Mucosa of descending colon (tissue), 3 donors: Measurements from ENCODE around the gene BTBD9. TPM values are rescaled to one million over a fixed set of nuclear protein-coding genes. Genes with fewer than 3 reads are reported as not detected.

Experiments
- ATAC-seq: fragments of 200-7000 bp; cut with Tn5 transposase; one replicate; pipeline ENCODE4 v1.9.1; 2020; ENCODE audit warnings: mild to moderate bottlenecking, moderate library complexity
- DNase-seq, 3 donors: peaks; one replicate each; pipeline ENCODE4 v3.0.0-alpha.2; 2020
- H3K36me3 ChIP-seq: fragments of 200-600 bp; one replicate; pipeline ENCODE4 v1.8.0; 2021; ENCODE audit warnings: low read depth, mild to moderate bottlenecking
- H3K4me1 ChIP-seq: fragments of 200-600 bp; one replicate; pipeline ENCODE4 v1.8.0; 2021; ENCODE audit warnings: low read depth, mild to moderate bottlenecking
- H3K4me3 ChIP-seq: fragments of 200-600 bp; one replicate; pipeline ENCODE4 v1.8.0; 2021; ENCODE audit warnings: mild to moderate bottlenecking
- H3K9me3 ChIP-seq: fragments of 200-600 bp; one replicate; pipeline ENCODE4 v1.8.0; 2021; ENCODE audit warnings: mild to moderate bottlenecking
- CTCF ChIP-seq: fragments of 200-600 bp; IDR thresholded peaks from one replicate; pipeline ENCODE4 v1.8.0; 2022; ENCODE audit warnings: antibody characterized with exemption, mild to moderate bottlenecking
- intact Hi-C, 2 donors: fragments of 100-400 bp; cut with DNase I in 1 of 2; cut with micrococcal nuclease in 1 of 2; formaldehyde crosslinking; loops; one replicate each; pipeline versions ENCODE4 v1.11.0 to v1.11.1; 2022; cut with DNase I, micrococcal nuclease
- total RNA-seq, 3 donors: library from RNA; stranded (reverse); fragmentation: NEBNext Ultra II Directional in 2 of 3; extraction: Animal tissue kit (Norgen Biotek cat#: 25700) in 2 of 3; gene quantifications; one replicate each; pipeline versions ENCODE4 v1.2.1 to v1.2.4, GENCODE V29; 2021 to 2023
- donor health status: DM: no; HTN: no; CAD: no; lungs with moderate emphysema.
- donor health status: DM: no; HTN: no; CAD: no.
- donor health status: DM: no; HTN: yes; CAD: no.

Gene BTBD9
- total RNA-seq, 3 donors from 2014 or later, result 22.4 to 38.8 (median 23.9) TPM

- ATAC-seq (no peak), DNase-seq (no peak)
- Histone ChIP-seq H3K36me3 (no peaks in the 10 kb centered on the region), H3K4me1 (no peaks in the 10 kb centered on the region), H3K9me3 (no peaks in the 10 kb centered on the region), H3K4me3 (no peak overlapping the region)
- no peak for TF ChIP-seq CTCF
- intact Hi-C loops, result no loop called here
These were observed 498.6 kb downstream of the BTBD9 start for GRCh38 chr6:38141085-38141484.

GRCh38 chr6:38138374-38138773 is 501.4 kb downstream of the BTBD9 start:
- ATAC-seq (no peak), DNase-seq (no peak)
- Histone ChIP-seq H3K36me3 (no peaks in the 10 kb centered on the region), H3K9me3 (no peaks in the 10 kb centered on the region), H3K4me1 (no peaks in the 10 kb centered on the region), H3K4me3 (no peak overlapping the region)
- TF ChIP-seq CTCF, result no peak
- intact Hi-C loops, result no loop called here

- no peak for DNase-seq
These were observed 502.0 kb downstream of the BTBD9 start for GRCh38 chr6:38137608-38138265.

GRCh38 chr6:38136547-38136946 is 503.2 kb downstream of the BTBD9 start:
- Histone ChIP-seq H3K36me3 (no peaks in the 10 kb centered on the region), H3K4me1 (no peaks in the 10 kb centered on the region), H3K4me3 (no peak overlapping the region), H3K9me3 (no peaks in the 10 kb centered on the region)
- no peak for DNase-seq
- intact Hi-C loops, result no loop called here
- ATAC-seq, result no peak
- TF ChIP-seq CTCF, result no peak

More at GRCh38 chr6:38137608-38138265, 502.0 kb downstream of the BTBD9 start:
- no peak for ATAC-seq
- TF ChIP-seq CTCF, result no peak
- intact Hi-C loops, result no loop called here
- Histone ChIP-seq H3K9me3 (no peaks in the 10 kb centered on the region), H3K4me3 (no peak overlapping the region), H3K36me3 (no peaks in the 10 kb centered on the region), H3K4me1 (no peaks in the 10 kb centered on the region)

- Histone ChIP-seq H3K4me3 (no peak overlapping the region), H3K9me3 (no peaks in the 10 kb centered on the region), H3K4me1 (no peaks in the 10 kb centered on the region), H3K36me3 (no peaks in the 10 kb centered on the region)
- intact Hi-C loops, result no loop called here
- TF ChIP-seq CTCF, result no peak
- DNase-seq, result no peak
- ATAC-seq, result no peak
These were observed 505.0 kb downstream of the BTBD9 start for GRCh38 chr6:38134704-38135088.
